Heart right ventricle (tissue), 16 donors: Measurements from ENCODE around the gene IGF1R. TPM values are rescaled to one million over a fixed set of nuclear protein-coding genes. Genes with fewer than 3 reads are reported as not detected.

Experiments
- ATAC-seq, 8 donors: fragments of 200-7000 bp; cut with Tn5 transposase; one replicate each; pipeline ENCODE4 v1.9.1; 2020; ENCODE audit warnings: mild to moderate bottlenecking in 8 of 8, moderate library complexity in 8 of 8, moderate number of reproducible peaks in 1 of 8
- DNase-seq, 2 donors: peaks; one replicate each; pipeline ENCODE4 v3.0.0-alpha.2; 2020
- H3K27ac ChIP-seq, 10 donors: fragments of 200-600 bp; sonication (generic) in 2 of 10; one replicate each; pipeline versions ENCODE4 v1.5.0 to v1.8.0; 2020 to 2022; ENCODE audit warnings: mild to moderate bottlenecking in 3 of 10
- H3K27me3 ChIP-seq, 7 donors: fragments of 200-600 bp; one replicate each; pipeline ENCODE4 v1.8.0; 2021 to 2022; ENCODE audit warnings: mild to moderate bottlenecking in 2 of 7
- H3K36me3 ChIP-seq, 9 donors: fragments of 200-600 bp; sonication (generic) in 1 of 9; one replicate each; pipeline versions ENCODE4 v1.5.0 to v1.8.0; 2020 to 2022; ENCODE audit warnings: mild to moderate bottlenecking in 2 of 9
- H3K4me1 ChIP-seq, 9 donors: fragments of 200-600 bp; sonication (generic) in 1 of 9; one replicate each; pipeline versions ENCODE4 v1.5.0 to v1.8.0; 2020 to 2022; ENCODE audit warnings: mild to moderate bottlenecking in 4 of 9
- H3K4me3 ChIP-seq, 10 donors: fragments of 200-600 bp; sonication (generic) in 2 of 10; one replicate each; pipeline versions ENCODE4 v1.5.0 to v1.8.0; 2020 to 2022; ENCODE audit warnings: mild to moderate bottlenecking in 7 of 10, moderate library complexity in 2 of 10
- H3K9me3 ChIP-seq, 11 donors: fragments of 200-600 bp in 10 of 11; sonication (generic) in 2 of 11; one replicate each; pipeline versions ENCODE4 v1.5.0 to v1.8.0; 2013 to 2022; ENCODE audit warnings: mild to moderate bottlenecking in 2 of 11, control low read depth in 1 of 11, moderate library complexity in 1 of 11
- CTCF ChIP-seq, 9 donors: fragments of 200-600 bp; sonication (generic) in 2 of 9; IDR thresholded peaks; one replicate each; pipeline versions ENCODE4 v1.5.0 to v1.8.0; 2021 to 2022; ENCODE audit warnings: antibody characterized with exemption in 9 of 9, mild to moderate bottlenecking in 5 of 9, moderate library complexity in 1 of 9
- WGBS, 2 donors: extraction: QIAGEN DNeasy Blood & Tissue Kit; methylation state at CpG; one replicate each; pipeline ENCODE4 v1.1.7; 2013; ENCODE audit warnings: inconsistent platforms in 1 of 2; 5-methylcytosine and 5-hydroxymethylcytosine counted together
- intact Hi-C, 10 donors: fragments of 100-400 bp; cut with DNase I; formaldehyde crosslinking; loops; one replicate each; pipeline versions ENCODE4 v1.11.1 to v1.14.2; 2022
- polyA plus RNA-seq, 2 donors: library from polyadenylated mRNA; stranded (reverse); fragments of 200-250 nt; gene quantifications; one replicate each; pipeline ENCODE4 v1.2.3, GENCODE V29; 2013
- total RNA-seq, 10 donors: library from RNA; stranded (reverse); fragmentation: NEBNext Ultra II Directional in 3 of 10; extraction: Animal tissue kit (Norgen Biotek cat#: 25700) in 3 of 10; gene quantifications; one replicate each; pipeline versions ENCODE4 v1.2.1 to v1.2.4, GENCODE V29; 2021 to 2023
- donor health status: Arrhythmogenic right ventricular cardiomyopathy.
- donor health status: ischemic (EF 13 %, LVEDD 7.1; RV severe dilation, severe dysfunction).
- donor health status: healthy with polysubstance abuse.
- donor health status: DM: no; HTN: yes; CAD: no.
- donor health status: DM: no; HTN: no; CAD: no.
- donor health status: ischemic (EF 25% LVEDD 6.9; RV normal size, moderate dysfunction).
- donor health status: ischemic (EF 25% LVEDD 5.7; RV mildly dilated, moderate dysfunction).
- donor health status: healthy.
- donor health status: DM: yes; HTN: yes; CAD: no.
- donor health status: Ischemic cardiomyopathy.
- donor health status: ischemic (EF 35%, LVEDD 5.7; RV mildly dilated, moderate dysfunction).
- donor health status: nonischemic (EF 11% LVEDD 7.7; RV severe dilation, severe dysfunction).
- donor health status: DM: yes; HTN: yes; CAD: no.
- donor health status: PGD.
- donor health status: ischemic (EF 29% LVEDD 5.4; RV normal size, mild dysfunction).
- donor health status: nonischemic (EF 23%, LVEDD 6.1; RV moderate dilation, normal function).

Gene IGF1R
- total and polyA plus RNA-seq, 12 donors = 3.4 to 88.2 (median 45.9) TPM

- WGBS, 2 donors = 19 to 22% methylated on average over 20 of the region's 20 CpGs
- Histone ChIP-seq H3K4me1 (peaks cover 22 to 99% (median 83%) of the 10 kb centered on the region in 9 donors), H3K36me3 (no peaks in the 10 kb centered on the region), H3K4me3 (peak overlapping the region in 2 of 10 donors; percentile 16 to 23), H3K9me3 (no peaks in the 10 kb centered on the region), H3K27me3 (no peaks in the 10 kb centered on the region), H3K27ac (peak overlapping the region; percentile 67 to 96 (median 88))
- intact Hi-C loops = loop anchor here in 5 of 10 donors (5.0 to 10.0 kb wide), 3 partner anchors 53 to 75 kb away; no protein-coding TSS in a partner anchor
- DNase-seq (peak; percentile 85), ATAC-seq (peak; percentile 90 to 97 (median 92))
- TF ChIP-seq CTCF (IDR thresholded peaks at IDR 0.05) = no peak
Observed at GRCh38 chr15:98727115-98728040, 79.0 kb downstream of the IGF1R start.

GRCh38 chr15:98728082-98728810 is 79.9 kb downstream of the IGF1R start:
- peak in 1 of 8 donors; percentile 31 for ATAC-seq
- 76 to 80% methylated on average over 13 of the region's 13 CpGs for WGBS, 2 donors

GRCh38 chr15:98728811-98729160 is 80.4 kb downstream of the IGF1R start:
- TF ChIP-seq CTCF (IDR thresholded peaks at IDR 0.05) = no peak
- Histone ChIP-seq H3K27me3 (no peaks in the 10 kb centered on the region), H3K4me3 (no peak overlapping the region), H3K9me3 (no peaks in the 10 kb centered on the region), H3K27ac (peak overlapping the region; percentile 67 to 96 (median 88)), H3K36me3 (no peaks in the 10 kb centered on the region), H3K4me1 (peaks cover 22 to 99% (median 78%) of the 10 kb centered on the region in 9 donors)
- 16 to 29% methylated on average over 2 of the region's 2 CpGs for WGBS, 2 donors
- DNase-seq (no peak), ATAC-seq (no peak)
- intact Hi-C loops = loop anchor here in 5 of 10 donors (5.0 to 10.0 kb wide), 3 partner anchors 54 to 76 kb away; no protein-coding TSS in a partner anchor

More at GRCh38 chr15:98728082-98728810, 79.9 kb downstream of the IGF1R start:
- peak overlapping the region; percentile 67 to 96 (median 88) for H3K27ac ChIP-seq
- intact Hi-C loops = loop anchor here in 5 of 10 donors (5.0 to 10.0 kb wide), 3 partner anchors 53 to 76 kb away; no protein-coding TSS in a partner anchor
- peak overlapping the region in 1 of 10 donors; percentile 23 for H3K4me3 ChIP-seq
- no peak for DNase-seq
- no peaks in the 10 kb centered on the region for H3K36me3 ChIP-seq
- H3K9me3 ChIP-seq = no peaks in the 10 kb centered on the region
- peaks cover 22 to 99% (median 83%) of the 10 kb centered on the region in 9 donors for H3K4me1 ChIP-seq
- no peaks in the 10 kb centered on the region for H3K27me3 ChIP-seq
- no peak for TF ChIP-seq CTCF (IDR thresholded peaks at IDR 0.05)
